ENCODE data around the gene IFFO2.
"Not testable (repeated sequence)": the region's sequence is repeated elsewhere in the genome, so short reads cannot be mapped to it uniquely, and the experiment has no call there.

The IFFO2 gene

DNA sequence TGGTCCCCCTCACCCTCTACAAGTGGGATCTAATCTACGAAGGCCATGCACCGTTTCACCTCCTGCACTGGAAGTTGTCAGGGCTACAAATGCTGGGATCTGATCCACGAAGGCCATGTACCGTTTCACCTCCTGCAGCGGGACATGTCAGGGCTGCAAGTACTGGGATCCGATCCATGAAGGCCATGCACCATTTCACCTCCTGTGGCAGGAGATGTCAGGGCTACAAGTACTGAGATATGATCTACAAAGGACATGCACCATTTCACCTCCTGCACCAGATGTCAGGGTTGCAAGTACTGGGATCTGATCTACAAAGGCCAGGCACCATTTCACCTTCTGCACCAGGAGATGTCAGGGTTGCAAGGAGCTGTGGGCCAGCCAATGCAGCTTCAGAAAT lies 61.2 kb downstream of the IFFO2 start:
- H3K9me3 ChIP-seq, result no peaks in the 10 kb centered on the region
- no peak for DNase-seq
- no peak overlapping the region for H3K27ac ChIP-seq
- intact Hi-C loops (cut with DNase I; ENCODE audit: low total_unique reads), result no loop called here
- peaks cover 0 to 12% (median 0%) of the 10 kb centered on the region in 3 donors for H3K36me3 ChIP-seq
- peaks cover 0 to 22% (median 17%) of the 10 kb centered on the region in 4 donors for H3K4me1 ChIP-seq
- H3K4me3 ChIP-seq, result no peak overlapping the region
- TF ChIP-seq, protein P1, sequence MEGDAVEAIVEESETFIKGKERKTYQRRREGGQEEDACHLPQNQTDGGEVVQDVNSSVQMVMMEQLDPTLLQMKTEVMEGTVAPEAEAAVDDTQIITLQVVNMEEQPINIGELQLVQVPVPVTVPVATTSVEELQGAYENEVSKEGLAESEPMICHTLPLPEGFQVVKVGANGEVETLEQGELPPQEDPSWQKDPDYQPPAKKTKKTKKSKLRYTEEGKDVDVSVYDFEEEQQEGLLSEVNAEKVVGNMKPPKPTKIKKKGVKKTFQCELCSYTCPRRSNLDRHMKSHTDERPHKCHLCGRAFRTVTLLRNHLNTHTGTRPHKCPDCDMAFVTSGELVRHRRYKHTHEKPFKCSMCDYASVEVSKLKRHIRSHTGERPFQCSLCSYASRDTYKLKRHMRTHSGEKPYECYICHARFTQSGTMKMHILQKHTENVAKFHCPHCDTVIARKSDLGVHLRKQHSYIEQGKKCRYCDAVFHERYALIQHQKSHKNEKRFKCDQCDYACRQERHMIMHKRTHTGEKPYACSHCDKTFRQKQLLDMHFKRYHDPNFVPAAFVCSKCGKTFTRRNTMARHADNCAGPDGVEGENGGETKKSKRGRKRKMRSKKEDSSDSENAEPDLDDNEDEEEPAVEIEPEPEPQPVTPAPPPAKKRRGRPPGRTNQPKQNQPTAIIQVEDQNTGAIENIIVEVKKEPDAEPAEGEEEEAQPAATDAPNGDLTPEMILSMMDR (IDR thresholded peaks at IDR 0.05), result no peak
- H3K27me3 ChIP-seq, result no peaks in the 10 kb centered on the region

DNA sequence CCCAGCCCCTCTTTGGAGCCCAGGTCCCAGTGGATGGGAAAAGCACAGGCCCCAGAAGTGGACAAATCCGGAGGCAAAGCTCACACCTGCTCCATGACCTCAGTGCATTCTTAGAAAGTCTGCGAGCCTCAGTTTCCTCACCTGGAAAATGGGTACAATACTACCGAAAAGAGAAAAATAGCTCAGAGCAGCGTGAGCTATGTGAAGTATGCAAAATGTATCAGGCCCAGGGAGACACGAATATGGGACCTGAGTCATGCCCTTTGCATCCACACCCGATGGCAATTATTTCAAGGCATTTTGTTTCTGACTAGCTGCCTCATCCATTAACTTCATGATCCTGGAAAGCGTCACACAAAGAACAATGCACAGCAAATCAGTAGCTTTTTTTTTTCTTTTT lies 63.4 kb downstream of the IFFO2 start:
- intact Hi-C loops (cut with DNase I; ENCODE audit: low total_unique reads), result no loop called here
- H3K4me1 ChIP-seq, result peaks cover 0 to 27% (median 20%) of the 10 kb centered on the region in 4 donors

DNA sequence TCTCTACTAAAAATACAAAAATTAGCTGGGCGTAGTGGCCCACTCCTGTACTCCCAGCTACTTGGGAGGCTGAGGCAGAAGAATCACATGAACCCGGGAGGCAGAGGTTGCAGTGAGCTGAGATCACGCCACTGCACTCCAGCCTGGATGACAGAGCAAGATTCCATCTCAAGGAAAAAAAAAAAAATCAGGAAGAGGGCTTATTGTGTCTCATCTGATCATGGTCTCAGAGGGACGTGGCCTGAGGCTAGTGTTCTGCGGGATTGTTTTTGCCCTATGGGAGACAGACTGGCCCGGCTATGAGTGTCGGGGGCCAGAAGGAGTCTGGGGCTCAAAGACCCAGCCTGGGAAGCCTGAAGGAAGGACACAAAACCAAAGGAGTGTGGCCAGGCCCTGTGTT lies 64.6 kb downstream of the IFFO2 start:
- intact Hi-C loops (cut with DNase I; ENCODE audit: low total_unique reads); H3K4me3 ChIP-seq; DNase-seq; H3K9me3 ChIP-seq; H3K27me3 ChIP-seq: not testable (repeated sequence)
- Histone ChIP-seq H3K36me3 (peaks cover 0 to 15% (median 6%) of the 10 kb centered on the region in 3 donors), H3K4me1 (peaks cover 0 to 27% (median 20%) of the 10 kb centered on the region in 4 donors), H3K27ac (peak overlapping the region in 1 of 2 donors; percentile 71)

More for the DNA sequence above, 63.4 kb downstream of the IFFO2 start:
- Histone ChIP-seq H3K9me3 (no peaks in the 10 kb centered on the region), H3K36me3 (peaks cover 0 to 19% (median 6%) of the 10 kb centered on the region in 3 donors), H3K4me3 (no peak overlapping the region), H3K27me3 (no peaks in the 10 kb centered on the region), H3K27ac (no peak overlapping the region)
- TF ChIP-seq, protein P1 (IDR thresholded peaks at IDR 0.05), result no peak
- DNase-seq, result no peak

DNA sequence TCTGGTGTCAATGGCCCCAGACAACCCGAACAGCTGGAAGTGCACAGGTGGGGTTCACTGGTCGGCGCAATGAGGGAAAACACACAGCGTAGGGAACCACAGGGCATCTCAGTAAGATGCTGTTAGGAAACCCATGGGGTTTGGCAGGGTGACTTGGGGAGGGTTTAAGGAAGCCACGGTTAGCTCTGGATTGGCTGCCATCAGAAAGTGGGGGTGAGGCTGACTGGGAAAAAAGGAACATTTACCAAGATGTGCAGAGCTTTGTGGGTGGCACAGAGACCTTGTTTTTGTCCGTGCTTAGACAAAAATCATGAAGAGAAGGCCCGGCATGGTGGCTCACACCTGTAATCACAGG lies 65.1 kb downstream of the IFFO2 start:
- TF ChIP-seq, protein P1 (IDR thresholded peaks at IDR 0.05), result no peak
- Histone ChIP-seq H3K9me3 (no peaks in the 10 kb centered on the region), H3K27me3 (no peaks in the 10 kb centered on the region), H3K4me3 (no peak overlapping the region), H3K4me1 (peaks cover 0 to 27% (median 20%) of the 10 kb centered on the region in 4 donors), H3K36me3 (peaks cover 0 to 14% (median 6%) of the 10 kb centered on the region in 3 donors), H3K27ac (peak overlapping the region; percentile 56 to 71)
- no peak for DNase-seq
- intact Hi-C loops (cut with DNase I; ENCODE audit: low total_unique reads), result no loop called here

DNA sequence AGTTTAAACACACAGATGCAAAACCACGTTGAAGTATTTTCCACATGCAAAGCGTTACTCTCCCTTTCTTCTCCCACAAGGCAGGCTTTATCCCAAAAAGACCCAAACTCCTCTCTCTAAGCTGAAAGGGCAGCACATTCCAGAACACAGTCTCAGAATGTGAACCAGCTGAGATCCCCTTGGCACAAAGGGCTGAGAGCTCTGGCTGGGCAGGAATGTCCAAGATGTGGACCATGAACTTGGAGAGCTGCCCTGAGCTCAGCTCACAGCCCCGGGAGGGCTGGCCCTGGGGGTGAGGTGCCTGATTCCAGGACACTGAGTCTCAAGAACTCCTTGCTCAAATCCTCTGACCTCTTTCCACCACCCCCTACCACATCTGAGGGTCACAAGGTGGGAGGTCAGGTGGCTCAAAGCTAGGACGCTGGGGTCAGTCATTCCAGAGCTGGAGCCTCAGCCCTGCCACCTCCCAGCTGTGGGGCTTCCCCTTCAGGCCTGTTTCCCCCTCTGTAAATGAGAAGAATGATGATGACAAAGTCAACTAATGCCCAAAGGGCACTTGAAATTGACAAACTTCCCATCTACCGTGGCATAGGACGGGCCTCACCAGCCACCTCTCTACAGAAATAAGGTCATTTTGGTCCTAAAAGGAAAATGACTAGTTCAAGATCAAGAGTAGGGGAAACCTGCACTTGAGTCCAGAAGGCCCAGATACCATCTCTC lies 65.6 kb downstream of the IFFO2 start:
- Histone ChIP-seq H3K9me3 (no peaks in the 10 kb centered on the region), H3K27ac (peak overlapping the region; percentile 56 to 71), H3K27me3 (no peaks in the 10 kb centered on the region), H3K4me3 (no peak overlapping the region), H3K36me3 (peaks cover 0 to 14% (median 6%) of the 10 kb centered on the region in 3 donors), H3K4me1 (peaks cover 0 to 27% (median 20%) of the 10 kb centered on the region in 4 donors)
- TF ChIP-seq, protein P1 (IDR thresholded peaks at IDR 0.05), result no peak
- intact Hi-C loops (cut with DNase I; ENCODE audit: low total_unique reads), result no loop called here
- DNase-seq, result peak; percentile 45 to 85

DNA sequence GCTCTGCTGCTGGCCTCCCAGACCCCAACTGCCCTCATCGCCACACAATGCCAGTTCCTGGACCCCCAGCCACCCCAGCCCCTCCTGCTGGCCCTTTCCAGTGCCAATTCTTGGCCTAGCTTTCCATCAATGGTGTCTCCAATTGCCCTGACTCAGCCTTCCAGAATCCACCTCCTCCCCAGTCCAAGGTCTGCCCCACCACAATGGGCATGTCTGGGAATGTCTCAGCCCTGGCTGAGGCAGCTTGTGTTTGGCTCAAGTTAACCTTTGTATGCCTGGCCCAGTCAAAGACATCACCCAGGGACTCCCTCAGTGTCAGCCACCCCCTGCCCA lies 70.5 kb downstream of the IFFO2 start:
- no peak for DNase-seq
- peaks cover 0 to 12% (median 10%) of the 10 kb centered on the region in 4 donors for H3K4me1 ChIP-seq
- intact Hi-C loops (cut with DNase I; ENCODE audit: low total_unique reads), result no loop called here
- no peak overlapping the region for H3K4me3 ChIP-seq
- H3K27me3 ChIP-seq, result no peaks in the 10 kb centered on the region
- H3K9me3 ChIP-seq, result no peaks in the 10 kb centered on the region
- TF ChIP-seq, protein P1 (IDR thresholded peaks at IDR 0.05), result no peak
- peaks cover 0 to 42% (median 24%) of the 10 kb centered on the region in 3 donors for H3K36me3 ChIP-seq
- no peak overlapping the region for H3K27ac ChIP-seq
